ENCODE results near the gene HIVEP3. TPM values are rescaled to one million over a fixed set of nuclear protein-coding genes. Genes with fewer than 3 reads are reported as not detected.

The HIVEP3 gene
- total RNA-seq, 2 donors from 2014 or later = 0.13 to 0.99 TPM

DNA sequence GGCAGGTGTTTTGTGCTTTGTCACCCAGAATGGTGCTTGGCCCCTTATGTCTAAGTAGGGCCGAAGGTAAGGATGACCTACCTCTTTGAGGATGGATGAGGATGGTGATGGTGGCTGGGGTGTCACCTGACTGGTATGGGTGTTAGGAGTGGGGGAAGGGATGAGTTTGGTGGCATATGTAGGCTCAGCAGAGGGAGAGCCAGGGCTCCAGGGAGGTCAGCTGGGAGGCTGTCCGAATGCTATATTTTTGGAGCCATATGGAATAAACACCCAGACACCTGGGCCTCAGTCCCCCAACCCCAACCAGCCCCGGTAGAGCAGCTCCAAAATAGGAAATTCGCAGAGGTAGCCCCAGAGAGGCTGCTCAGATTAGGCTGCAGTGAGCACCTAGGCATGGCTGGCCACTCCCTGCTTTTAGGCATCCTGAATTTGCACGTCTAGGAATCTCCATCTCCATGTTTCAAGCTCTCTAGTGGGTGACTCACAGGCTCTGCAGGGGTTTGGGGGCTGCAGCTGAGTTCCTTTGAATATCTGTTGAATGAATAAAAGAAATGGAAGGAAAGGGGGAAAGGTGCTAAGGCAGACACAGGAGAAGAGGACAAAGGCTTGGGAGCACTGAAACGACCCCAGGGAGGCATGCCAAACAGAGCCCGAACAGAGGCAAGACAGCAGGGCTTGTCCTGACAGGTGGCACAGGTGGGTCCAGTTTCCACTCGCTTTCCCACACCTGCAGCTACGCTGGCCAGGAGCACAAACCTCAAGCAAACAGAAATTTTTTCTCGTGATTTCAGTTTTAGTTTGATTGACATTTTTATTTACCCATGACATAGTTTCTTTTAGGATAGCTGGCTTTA is 299.0 kb downstream of the HIVEP3 start:
- Histone ChIP-seq H3K4me1 (ENCODE audit: control insufficient read depth, insufficient read depth, low read length) (peaks cover 3% of the 10 kb centered on the region), H3K4me3 (ENCODE audit: low read length) (no peak overlapping the region), H3K27ac (ENCODE audit: low read depth, low read length) (no peak overlapping the region), H3K36me3 (ENCODE audit: control insufficient read depth, insufficient read depth, low read length) (no peaks in the 10 kb centered on the region), H3K9ac (ENCODE audit: extremely low read depth, low read length, poor library complexity, severe bottlenecking) (no peak overlapping the region), H3K27me3 (ENCODE audit: control insufficient read depth, insufficient read depth, low read length, poor library complexity, severe bottlenecking) (no peaks in the 10 kb centered on the region), H3K9me3 (ENCODE audit: control insufficient read depth, low read length) (no peaks in the 10 kb centered on the region)
- peak; percentile 67 for DNase-seq
- no peak for TF ChIP-seq CTCF (conservative IDR thresholded peaks at IDR 0.05)
- no peak overlapping the region for H3K4me3 Mint-ChIP-seq
- 60 to 74% methylated on average over 8 to 10 of the region's 10 CpGs for WGBS, 2 experiments (ENCODE audit: insufficient coverage in 1 of 2, insufficient read length in 1 of 2)
- H3K36me3 Mint-ChIP-seq (ENCODE audit: low read depth) = no peaks in the 10 kb centered on the region
- no peak overlapping the region for H3K27ac Mint-ChIP-seq
- H3K4me1 Mint-ChIP-seq = peaks cover 12% of the 10 kb centered on the region
- no peaks in the 10 kb centered on the region for H3K27me3 Mint-ChIP-seq (ENCODE audit: insufficient read depth)
- H3K9me3 Mint-ChIP-seq = no peaks in the 10 kb centered on the region

DNA sequence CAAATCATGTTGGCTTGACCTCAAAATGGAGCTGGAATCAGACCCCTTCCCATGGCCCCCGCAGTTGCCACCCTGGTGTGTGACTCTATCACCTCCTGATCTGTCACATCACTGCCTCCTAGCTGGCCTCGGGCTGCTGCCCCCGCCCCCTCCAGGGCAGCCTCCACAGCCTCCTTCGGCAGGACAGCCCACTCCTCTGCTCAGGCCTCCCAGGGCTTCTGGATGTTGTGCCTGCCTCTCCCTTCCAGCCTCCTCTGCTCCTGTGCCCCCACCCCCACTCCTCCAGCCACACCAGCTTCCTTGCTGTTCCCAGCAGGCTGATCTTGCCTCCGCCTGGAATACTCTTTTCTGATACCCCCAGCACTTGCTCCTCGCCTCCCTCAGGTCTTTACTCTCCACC is 299.9 kb downstream of the HIVEP3 start:
- H3K27me3 ChIP-seq (ENCODE audit: control insufficient read depth, insufficient read depth, low read length, poor library complexity, severe bottlenecking) = no peaks in the 10 kb centered on the region
- no peak overlapping the region for H3K4me3 ChIP-seq (ENCODE audit: low read length)
- no peak for DNase-seq
- 62 to 82% methylated on average over 5 to 6 of the region's 6 CpGs for WGBS, 2 experiments (ENCODE audit: insufficient coverage in 1 of 2, insufficient read length in 1 of 2)
- no peaks in the 10 kb centered on the region for H3K9me3 Mint-ChIP-seq
- no peaks in the 10 kb centered on the region for H3K36me3 Mint-ChIP-seq (ENCODE audit: low read depth)
- H3K27me3 Mint-ChIP-seq (ENCODE audit: insufficient read depth) = no peaks in the 10 kb centered on the region
- no peak overlapping the region for H3K27ac Mint-ChIP-seq
- H3K9me3 ChIP-seq (ENCODE audit: control insufficient read depth, low read length) = no peaks in the 10 kb centered on the region
- no peak for TF ChIP-seq CTCF (conservative IDR thresholded peaks at IDR 0.05)
- H3K4me1 ChIP-seq (ENCODE audit: control insufficient read depth, insufficient read depth, low read length) = peaks cover 3% of the 10 kb centered on the region
- H3K36me3 ChIP-seq (ENCODE audit: control insufficient read depth, insufficient read depth, low read length) = no peaks in the 10 kb centered on the region
- no peak overlapping the region for H3K9ac ChIP-seq (ENCODE audit: extremely low read depth, low read length, poor library complexity, severe bottlenecking)
- peaks cover 12% of the 10 kb centered on the region for H3K4me1 Mint-ChIP-seq
- no peak overlapping the region for H3K4me3 Mint-ChIP-seq
- no peak overlapping the region for H3K27ac ChIP-seq (ENCODE audit: low read depth, low read length)

DNA sequence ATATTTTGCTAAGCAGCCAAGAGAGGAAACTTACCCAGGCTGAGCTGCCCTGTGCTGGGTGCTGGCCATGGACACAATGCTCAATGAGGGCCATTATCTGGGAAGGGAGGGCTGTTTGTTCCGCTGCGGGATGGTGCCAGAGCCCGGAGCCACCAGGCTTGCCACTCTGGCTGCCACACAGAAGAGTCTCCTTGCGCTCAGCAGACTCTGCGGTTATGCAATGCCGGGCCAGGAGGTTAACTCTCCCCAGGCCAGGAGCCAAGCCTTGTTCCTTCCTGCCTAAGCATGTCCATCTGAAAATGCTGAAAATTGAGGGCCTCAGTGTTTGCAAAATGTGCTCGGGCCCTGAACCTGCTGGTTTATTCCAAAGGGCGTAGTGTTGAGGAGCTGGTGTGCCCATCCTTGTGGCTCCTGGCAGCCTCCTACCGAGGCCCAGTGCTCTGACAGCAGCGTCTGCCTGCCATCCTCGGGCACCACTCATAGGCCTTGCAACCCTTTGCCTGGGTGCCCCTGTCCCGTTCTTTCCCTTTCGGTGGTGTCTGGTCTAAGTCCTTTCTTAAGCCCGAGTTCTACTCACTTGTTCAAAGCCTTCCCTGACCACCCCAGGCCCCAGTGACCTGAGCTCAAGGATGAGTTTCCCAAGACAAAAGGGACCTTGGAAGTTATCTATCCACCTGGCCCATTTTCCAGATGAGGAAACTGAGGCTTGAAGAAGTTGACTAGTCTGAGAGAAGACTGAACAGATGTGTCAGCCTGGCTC is 300.5 kb downstream of the HIVEP3 start:
- no peak overlapping the region for H3K27ac Mint-ChIP-seq
- Histone ChIP-seq H3K4me1 (ENCODE audit: control insufficient read depth, insufficient read depth, low read length) (peaks cover under 1% of the 10 kb centered on the region), H3K27ac (ENCODE audit: low read depth, low read length) (no peak overlapping the region), H3K9ac (ENCODE audit: extremely low read depth, low read length, poor library complexity, severe bottlenecking) (no peak overlapping the region), H3K27me3 (ENCODE audit: control insufficient read depth, insufficient read depth, low read length, poor library complexity, severe bottlenecking) (no peaks in the 10 kb centered on the region), H3K9me3 (ENCODE audit: control insufficient read depth, low read length) (no peaks in the 10 kb centered on the region), H3K36me3 (ENCODE audit: control insufficient read depth, insufficient read depth, low read length) (no peaks in the 10 kb centered on the region), H3K4me3 (ENCODE audit: low read length) (no peak overlapping the region)
- no peak overlapping the region for H3K4me3 Mint-ChIP-seq
- DNase-seq = peak; percentile 45
- peaks cover 8% of the 10 kb centered on the region for H3K4me1 Mint-ChIP-seq
- H3K9me3 Mint-ChIP-seq = no peaks in the 10 kb centered on the region
- WGBS, 2 experiments (ENCODE audit: insufficient coverage in 1 of 2, insufficient read length in 1 of 2) = 95 to 97% methylated on average over 11 to 14 of the region's 14 CpGs
- H3K27me3 Mint-ChIP-seq (ENCODE audit: insufficient read depth) = no peaks in the 10 kb centered on the region
- H3K36me3 Mint-ChIP-seq (ENCODE audit: low read depth) = no peaks in the 10 kb centered on the region
- no peak for TF ChIP-seq CTCF (conservative IDR thresholded peaks at IDR 0.05)
